ENCODE data around the gene ANKS3. TPM values are rescaled to one million over a fixed set of nuclear protein-coding genes. Genes with fewer than 3 reads are reported as not detected.

ANKS3 gene
- total RNA-seq, 4 donors from 2014 or later: 6.7 to 16.6 (median 9.0) TPM

GRCh38 chr16:4698321-4699045 is 35.6 kb downstream of the ANKS3 start:
- no peaks in the 10 kb centered on the region for H3K27me3 ChIP-seq
- no peak overlapping the region for H3K27ac ChIP-seq
- ATAC-seq: no peak
- TF ChIP-seq POLR2A (IDR thresholded peaks at IDR 0.05): no peak
- TF ChIP-seq, protein P1, sequence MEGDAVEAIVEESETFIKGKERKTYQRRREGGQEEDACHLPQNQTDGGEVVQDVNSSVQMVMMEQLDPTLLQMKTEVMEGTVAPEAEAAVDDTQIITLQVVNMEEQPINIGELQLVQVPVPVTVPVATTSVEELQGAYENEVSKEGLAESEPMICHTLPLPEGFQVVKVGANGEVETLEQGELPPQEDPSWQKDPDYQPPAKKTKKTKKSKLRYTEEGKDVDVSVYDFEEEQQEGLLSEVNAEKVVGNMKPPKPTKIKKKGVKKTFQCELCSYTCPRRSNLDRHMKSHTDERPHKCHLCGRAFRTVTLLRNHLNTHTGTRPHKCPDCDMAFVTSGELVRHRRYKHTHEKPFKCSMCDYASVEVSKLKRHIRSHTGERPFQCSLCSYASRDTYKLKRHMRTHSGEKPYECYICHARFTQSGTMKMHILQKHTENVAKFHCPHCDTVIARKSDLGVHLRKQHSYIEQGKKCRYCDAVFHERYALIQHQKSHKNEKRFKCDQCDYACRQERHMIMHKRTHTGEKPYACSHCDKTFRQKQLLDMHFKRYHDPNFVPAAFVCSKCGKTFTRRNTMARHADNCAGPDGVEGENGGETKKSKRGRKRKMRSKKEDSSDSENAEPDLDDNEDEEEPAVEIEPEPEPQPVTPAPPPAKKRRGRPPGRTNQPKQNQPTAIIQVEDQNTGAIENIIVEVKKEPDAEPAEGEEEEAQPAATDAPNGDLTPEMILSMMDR (IDR thresholded peaks at IDR 0.05 in 4 of 5, conservative IDR thresholded peaks at IDR 0.05 in 1 of 5): no peak
- peaks cover 7 to 11% of the 10 kb centered on the region in 2 donors for H3K4me1 ChIP-seq
- H3K4me3 ChIP-seq: no peak overlapping the region
- H3K36me3 ChIP-seq: peaks cover 0 to 43% of the 10 kb centered on the region in 2 donors
- no peaks in the 10 kb centered on the region for H3K9me3 ChIP-seq
- intact Hi-C loops (cut with DNase I; ENCODE audit: low total_unique reads) (no loop called here), in situ Hi-C loops (cut with MboI; ENCODE audit: low sequenced_read_pairs in 4 of 4) (no loop called here)
- DNase-seq: no peak

DNA sequence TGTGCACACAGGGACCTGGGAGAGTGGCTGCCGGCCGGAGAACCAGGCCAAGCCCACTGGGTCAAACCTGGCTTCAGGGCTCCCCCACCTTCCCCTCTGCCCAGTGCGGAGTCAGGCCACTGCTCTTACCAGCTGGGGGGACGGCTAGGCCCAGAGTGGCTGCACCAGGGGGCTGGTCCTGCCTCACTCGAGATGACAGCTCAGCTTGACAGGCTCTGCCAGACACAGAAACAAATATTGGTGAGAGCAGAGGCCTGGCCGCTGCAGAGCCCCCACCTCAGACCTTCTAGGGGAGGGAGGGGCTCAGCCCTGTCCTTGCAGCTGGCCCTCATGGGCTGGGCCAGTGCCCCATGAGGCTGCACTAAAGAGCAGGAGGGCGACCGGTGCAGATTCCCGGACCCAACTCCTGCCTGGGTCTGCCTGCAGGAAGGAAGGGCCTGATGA is 36.2 kb downstream of the ANKS3 start:
- TF ChIP-seq, protein P1 (IDR thresholded peaks at IDR 0.05 in 4 of 5, conservative IDR thresholded peaks at IDR 0.05 in 1 of 5): no peak
- no peak for TF ChIP-seq POLR2A (IDR thresholded peaks at IDR 0.05)
- Histone ChIP-seq H3K9me3 (no peaks in the 10 kb centered on the region), H3K4me3 (no peak overlapping the region), H3K36me3 (peaks cover 0 to 43% of the 10 kb centered on the region in 2 donors), H3K4me1 (peaks cover 10 to 14% of the 10 kb centered on the region in 2 donors), H3K27me3 (no peaks in the 10 kb centered on the region), H3K27ac (no peak overlapping the region)
- intact Hi-C loops (cut with DNase I; ENCODE audit: low total_unique reads): no loop called here
- DNase-seq: no peak
- in situ Hi-C loops (cut with MboI; ENCODE audit: low sequenced_read_pairs in 4 of 4): no loop called here
- ATAC-seq: no peak

DNA sequence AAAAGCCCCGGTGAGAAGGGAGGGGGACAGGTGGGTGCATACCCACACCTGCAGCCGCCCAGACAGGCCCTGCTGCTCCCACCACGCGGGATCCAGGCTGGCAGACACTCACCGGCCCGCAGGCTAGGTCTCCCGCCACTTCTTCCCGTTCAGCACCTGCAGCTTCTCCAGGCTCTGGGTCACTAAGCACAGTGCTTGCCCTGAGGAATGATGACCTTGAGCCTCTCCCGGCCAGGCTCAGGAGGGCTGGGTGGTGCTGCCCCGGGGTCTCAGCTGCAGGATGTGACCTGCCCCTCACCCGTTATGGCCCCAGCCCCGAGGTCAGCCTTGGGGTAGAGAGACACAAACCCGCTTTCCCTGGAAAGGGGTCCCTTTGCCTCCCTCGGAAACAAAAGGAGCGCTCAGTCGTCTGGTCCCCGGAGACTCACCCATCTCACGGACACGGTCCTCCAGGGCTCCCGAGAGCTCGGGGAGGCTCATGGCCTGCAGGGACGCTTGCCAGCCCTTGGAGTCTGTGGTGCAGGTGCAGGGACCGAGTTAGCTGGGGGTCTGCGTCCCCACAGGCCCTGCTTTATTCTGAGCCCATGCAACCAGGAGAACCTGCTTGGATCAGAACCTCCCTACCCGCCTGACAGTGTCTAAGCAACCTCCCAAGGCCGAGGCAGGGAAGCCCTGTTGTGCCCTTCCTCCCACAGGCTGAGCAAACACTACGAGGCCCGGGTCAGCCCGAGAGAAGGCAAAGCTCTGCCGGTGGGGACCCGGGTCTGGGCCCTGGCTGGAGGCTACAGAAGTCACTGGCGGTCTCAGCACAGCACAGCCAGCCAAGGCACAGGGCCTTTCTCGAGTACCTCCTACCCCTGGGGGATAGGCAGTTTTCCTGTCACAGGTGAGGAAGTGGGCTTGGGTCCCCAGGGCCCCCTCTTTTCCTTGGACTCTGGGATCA is 36.9 kb downstream of the ANKS3 start:
- Histone ChIP-seq H3K4me1 (peaks cover 15 to 19% of the 10 kb centered on the region in 2 donors), H3K4me3 (no peak overlapping the region), H3K27ac (peak overlapping the region in 1 of 4 donors; percentile 51), H3K27me3 (no peaks in the 10 kb centered on the region), H3K36me3 (peaks cover 0 to 43% of the 10 kb centered on the region in 2 donors), H3K9me3 (no peaks in the 10 kb centered on the region)
- ATAC-seq (no peak), DNase-seq (no peak)
- intact Hi-C loops (cut with DNase I; ENCODE audit: low total_unique reads) (no loop called here), in situ Hi-C loops (cut with MboI; ENCODE audit: low sequenced_read_pairs in 4 of 4) (no loop called here)
- TF ChIP-seq, protein P1 (IDR thresholded peaks at IDR 0.05 in 4 of 5, conservative IDR thresholded peaks at IDR 0.05 in 1 of 5): no peak
- TF ChIP-seq POLR2A (IDR thresholded peaks at IDR 0.05): no peak

- peak overlapping the region in 1 of 4 donors; percentile 84 for H3K27ac ChIP-seq
- TF ChIP-seq, protein P1 (IDR thresholded peaks at IDR 0.05 in 4 of 5, conservative IDR thresholded peaks at IDR 0.05 in 1 of 5): no peak
- no peak for TF ChIP-seq POLR2A (IDR thresholded peaks at IDR 0.05)
- H3K4me1 ChIP-seq: peaks cover 15 to 19% of the 10 kb centered on the region in 2 donors
- DNase-seq: no peak
- no peaks in the 10 kb centered on the region for H3K9me3 ChIP-seq
- no peak for ATAC-seq
- H3K4me3 ChIP-seq: no peak overlapping the region
- no peaks in the 10 kb centered on the region for H3K27me3 ChIP-seq
- in situ Hi-C loops (cut with MboI; ENCODE audit: low sequenced_read_pairs in 4 of 4) (no loop called here), intact Hi-C loops (cut with DNase I; ENCODE audit: low total_unique reads) (no loop called here)
- peaks cover 0 to 39% of the 10 kb centered on the region in 2 donors for H3K36me3 ChIP-seq
Measured at GRCh38 chr16:4696172-4696904, 37.7 kb downstream of the ANKS3 start.

Measured in gastrocnemius medialis (tissue), 4 donors.